SK-N-SH (cell line): Measurements from ENCODE around the gene LECT2. TPM values are rescaled to one million over a fixed set of nuclear protein-coding genes. Genes with fewer than 3 reads are reported as not detected.

Source experiments
- CTCF ChIA-PET: fragments of 300-600, 350-600 bp; formaldehyde crosslinking; extraction: SDS; loops from one replicate; lab custom pipeline; 2021; lab: Yijun Ruan, JAX
- POLR2A ChIA-PET: fragments of 350-600 bp; sonication (Branson Sonifier 250); formaldehyde crosslinking; extraction: SDS; loops from one replicate; lab custom pipeline; 2020; ENCODE audit warnings: antibody characterized with exemption, inconsistent platforms; lab: Yijun Ruan, JAX
- DNase-seq: peaks from one replicate; pipeline ENCODE4 v3.0.0; 2012
- H2AFZ ChIP-seq: fragments of 200-600 bp; sonication (generic); 2 replicates; pipeline ENCODE4 v1.8.1; 2016; ENCODE audit warnings: antibody characterized with exemption, mild to moderate bottlenecking, low read depth
- H3F3A ChIP-seq: fragments of 200-600 bp; sonication (generic); replicated peaks from 2 replicates; pipeline ENCODE3; 2016; ENCODE audit warnings: antibody characterized with exemption, mild to moderate bottlenecking; ENCODE audit not compliant: insufficient read depth
- H3K27ac ChIP-seq, 2 experiments: fragments of 200-500 bp in 1 of 2; fragments of 200-600 bp in 1 of 2; sonication (Bioruptor generic) in 1 of 2; sonication (generic), shearing (Covaris generic) in 1 of 2; 2 replicates each; pipeline versions ENCODE4 v1.5.1 to v1.6.1; 2014 to 2016; ENCODE audit warnings: low read depth in 2 of 2, inconsistent platforms in 1 of 2, low read length in 1 of 2, mild to moderate bottlenecking in 1 of 2, mixed read lengths in 1 of 2
- H3K27me3 ChIP-seq: fragments of 200-600 bp; sonication (generic), shearing (Covaris generic); 2 replicates; pipeline ENCODE4 v1.6.1; 2016; ENCODE audit warnings: mixed run types; ENCODE audit not compliant: insufficient read depth
- H3K36me3 ChIP-seq, 2 experiments: fragments of 200-500 bp in 1 of 2; fragments of 200-600 bp in 1 of 2; sonication (Bioruptor generic) in 1 of 2; sonication (generic) in 1 of 2; replicated peaks in 1 of 2; 2 replicates each; pipeline versions ENCODE3 to v1.5.1; 2014 to 2016; ENCODE audit warnings: low read length in 1 of 2, mild to moderate bottlenecking in 1 of 2; ENCODE audit not compliant: insufficient read depth in 2 of 2, control insufficient read depth in 1 of 2
- H3K4me1 ChIP-seq, 2 experiments: fragments of 200-500 bp in 1 of 2; fragments of 200-600 bp in 1 of 2; sonication (Bioruptor generic) in 1 of 2; sonication (generic), shearing (Covaris generic) in 1 of 2; 2 replicates each; pipeline versions ENCODE4 v1.5.1 to v1.6.1; 2014 to 2016; ENCODE audit warnings: low read depth in 1 of 2, low read length in 1 of 2, mixed run types in 1 of 2; ENCODE audit not compliant: insufficient read depth in 2 of 2, control insufficient read depth in 1 of 2
- H3K4me2 ChIP-seq: fragments of 200-600 bp; sonication (generic), shearing (Covaris generic); 2 replicates; pipeline ENCODE4 v1.6.1; 2017; ENCODE audit warnings: mixed run types
- H3K4me3 ChIP-seq, 2 experiments: fragments of 200-500 bp in 1 of 2; fragments of 200-600 bp in 1 of 2; sonication (Bioruptor generic) in 1 of 2; sonication (generic), shearing (Covaris generic) in 1 of 2; 2 replicates each; pipeline versions ENCODE4 v1.5.1 to v1.8.1; 2014 to 2016; ENCODE audit warnings: low read depth in 2 of 2, inconsistent platforms in 1 of 2, low read length in 1 of 2, mild to moderate bottlenecking in 1 of 2, mixed read lengths in 1 of 2, moderate library complexity in 1 of 2
- H3K79me2 ChIP-seq: fragments of 200-600 bp; sonication (generic); 2 replicates; pipeline ENCODE4 v1.8.1; 2017; ENCODE audit warnings: mild to moderate bottlenecking; ENCODE audit not compliant: insufficient read depth
- H3K9ac ChIP-seq: fragments of 200-600 bp; sonication (generic); 2 replicates; pipeline ENCODE4 v1.6.1; 2017; ENCODE audit warnings: mixed run types
- H3K9me2 ChIP-seq: fragments of 200-600 bp; sonication (generic); 2 replicates; pipeline ENCODE4 v1.6.1; 2017; ENCODE audit warnings: mixed run types
- H3K9me3 ChIP-seq: fragments of 200-600 bp; sonication (generic); 2 replicates; pipeline ENCODE4 v1.6.1; 2017; ENCODE audit warnings: mixed run types, mild to moderate bottlenecking, moderate library complexity
- H4K20me1 ChIP-seq: fragments of 200-600 bp; sonication (generic); 2 replicates; pipeline ENCODE4 v1.6.1; 2017; ENCODE audit warnings: mild to moderate bottlenecking, mixed run types; ENCODE audit not compliant: insufficient read depth
- CHD2 ChIP-seq: fragments of 150-350 bp; IDR thresholded peaks from 2 replicates; pipeline ENCODE4 v1.6.1; 2018; ENCODE audit warnings: low read length; ENCODE audit not compliant: partially characterized antibody
- ELF1 ChIP-seq: IDR thresholded peaks from 2 replicates; pipeline ENCODE4 v1.4.0; 2012
- EP300 ChIP-seq, 2 experiments: IDR thresholded peaks; 2 replicates each; pipeline versions ENCODE4 v1.4.0 to v1.6.1; 2012; ENCODE audit warnings: borderline replicate concordance in 1 of 2, low read depth in 1 of 2, low read length in 1 of 2
- FOSL2 ChIP-seq: IDR thresholded peaks from 2 replicates; pipeline ENCODE4 v1.4.0; 2012; ENCODE audit warnings: low read depth, mild to moderate bottlenecking, moderate library complexity, borderline replicate concordance
- FOXM1 ChIP-seq: IDR thresholded peaks from 2 replicates; pipeline ENCODE4 v1.4.0; 2012; ENCODE audit warnings: low read depth, mild to moderate bottlenecking
- GATA2 ChIP-seq: sonication (generic); formaldehyde crosslinking; IDR thresholded peaks from 2 replicates; pipeline ENCODE4 v1.5.0; 2020; ENCODE audit warnings: mild to moderate bottlenecking, missing genetic modification reagents
- MEF2A ChIP-seq: IDR thresholded peaks from 2 replicates; pipeline ENCODE4 v1.4.0; 2012; ENCODE audit warnings: low read depth, borderline replicate concordance
- MXI1 ChIP-seq: IDR thresholded peaks from 2 replicates; pipeline ENCODE4 v1.6.1; 2012; ENCODE audit warnings: mild to moderate bottlenecking, low read depth, low read length, improper control_type of control experiment
- RAD21 ChIP-seq: IDR thresholded peaks from 2 replicates; pipeline ENCODE4 v1.6.1; 2012; ENCODE audit warnings: mild to moderate bottlenecking, low read length
- RXRA ChIP-seq: IDR thresholded peaks from 2 replicates; pipeline ENCODE4 v1.4.0; 2012; ENCODE audit warnings: low read depth, mild to moderate bottlenecking, borderline replicate concordance
- TAF1 ChIP-seq: IDR thresholded peaks from 2 replicates; pipeline ENCODE4 v1.6.1; 2012; ENCODE audit warnings: low read depth, mild to moderate bottlenecking, low read length, moderate library complexity, borderline replicate concordance
- TCF12 ChIP-seq: IDR thresholded peaks from 2 replicates; pipeline ENCODE4 v1.4.0; 2012
- TEAD4 ChIP-seq: IDR thresholded peaks from 2 replicates; pipeline ENCODE4 v1.4.0; 2012; ENCODE audit warnings: mild to moderate bottlenecking, borderline replicate concordance; ENCODE audit not compliant: insufficient read depth
- WGBS: methylation state at CpG from one replicate; pipeline ENCODE4 v1.1.6; 2017; ENCODE audit warnings: low lambda C conversion rate; 5-methylcytosine and 5-hydroxymethylcytosine counted together
- polyA plus RNA-seq, 3 experiments: library from polyadenylated mRNA; depleted of rRNA; stranded (reverse); fragments of >200 nt; gene quantifications; 2 replicates each; pipeline ENCODE4 v1.2.3, GENCODE V29; 2012
- TF ChIP-seq, protein P1 (sequence below): IDR thresholded peaks from 2 replicates; pipeline ENCODE4 v1.4.0; 2012; ENCODE audit warnings: low read depth, borderline replicate concordance
- TF ChIP-seq, protein P2 (sequence below): IDR thresholded peaks from 2 replicates; pipeline ENCODE4; 2012
- TF ChIP-seq, protein P3 (sequence below): IDR thresholded peaks from 2 replicates; pipeline ENCODE4 v1.6.1; 2012; ENCODE audit warnings: mild to moderate bottlenecking, low read depth, low read length, moderate library complexity
- TF ChIP-seq, protein P4 (sequence below): fragments of 150-350 bp; IDR thresholded peaks from 2 replicates; pipeline ENCODE4 v1.6.1; 2017; ENCODE audit warnings: antibody characterized with exemption, low read length, low read depth, borderline replicate concordance

The LECT2 gene
- polyA plus RNA-seq, 1 of the 3 experiments (the other 2 are of a cell fraction) = 0.18 TPM

DNA sequence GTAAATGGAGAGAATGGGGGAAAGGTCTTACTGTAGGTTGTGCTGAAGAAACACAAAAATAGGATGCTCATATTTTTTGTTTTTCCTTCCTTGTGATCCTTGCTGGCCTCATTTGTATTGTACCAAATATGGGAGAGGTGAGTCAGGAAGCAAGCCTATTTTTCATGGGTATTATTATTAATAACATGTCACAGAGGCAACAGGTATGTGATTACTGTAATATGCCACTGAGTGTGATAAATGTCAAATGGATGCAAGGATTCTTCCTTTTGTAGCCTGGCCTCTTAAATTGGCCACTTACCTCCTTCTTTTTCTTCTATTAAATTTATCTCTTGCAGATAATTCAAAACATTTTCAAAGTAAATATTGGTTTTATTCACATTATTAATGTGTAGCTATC is 10.2 kb downstream of the LECT2 start:
- Histone ChIP-seq H3K36me3 (peaks cover 28 to 35% of the 10 kb centered on the region in 2 experiments), H3K27me3 (no peaks in the 10 kb centered on the region), H4K20me1 (no peaks in the 10 kb centered on the region), H3K79me2 (0 out of 2 replicates have a peak, but pooled peaks cover 2% of the 10 kb centered on the region), H3K9me2 (no peaks in the 10 kb centered on the region), H3K9ac (no peak overlapping the region; the same call in 1 of the 2 replicates), H3K4me3 (no peak overlapping the region), H3K4me2 (no peak overlapping the region), H2AFZ (no peak overlapping the region), H3K4me1 (no peaks in the 10 kb centered on the region), H3K9me3 (no peaks in the 10 kb centered on the region), H3K27ac (peak overlapping the region; percentile 35 to 47; a peak in 3 of 4 replicates), H3F3A (peaks cover 33% of the 10 kb centered on the region)
- ChIA-PET POLR2A (no interaction called here), CTCF (interaction anchor here (0.5 to 2.8 kb wide), 22 partner anchors 14 to 267 kb away, joined by 3 to 73 read pairs (median 4); partner anchors contain the start of gene SMAD5)
- TF ChIP-seq, protein P1, sequence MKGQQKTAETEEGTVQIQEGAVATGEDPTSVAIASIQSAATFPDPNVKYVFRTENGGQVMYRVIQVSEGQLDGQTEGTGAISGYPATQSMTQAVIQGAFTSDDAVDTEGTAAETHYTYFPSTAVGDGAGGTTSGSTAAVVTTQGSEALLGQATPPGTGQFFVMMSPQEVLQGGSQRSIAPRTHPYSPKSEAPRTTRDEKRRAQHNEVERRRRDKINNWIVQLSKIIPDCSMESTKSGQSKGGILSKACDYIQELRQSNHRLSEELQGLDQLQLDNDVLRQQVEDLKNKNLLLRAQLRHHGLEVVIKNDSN = no peak
- TF ChIP-seq ELF1 = no peak
- no peak for DNase-seq

DNA sequence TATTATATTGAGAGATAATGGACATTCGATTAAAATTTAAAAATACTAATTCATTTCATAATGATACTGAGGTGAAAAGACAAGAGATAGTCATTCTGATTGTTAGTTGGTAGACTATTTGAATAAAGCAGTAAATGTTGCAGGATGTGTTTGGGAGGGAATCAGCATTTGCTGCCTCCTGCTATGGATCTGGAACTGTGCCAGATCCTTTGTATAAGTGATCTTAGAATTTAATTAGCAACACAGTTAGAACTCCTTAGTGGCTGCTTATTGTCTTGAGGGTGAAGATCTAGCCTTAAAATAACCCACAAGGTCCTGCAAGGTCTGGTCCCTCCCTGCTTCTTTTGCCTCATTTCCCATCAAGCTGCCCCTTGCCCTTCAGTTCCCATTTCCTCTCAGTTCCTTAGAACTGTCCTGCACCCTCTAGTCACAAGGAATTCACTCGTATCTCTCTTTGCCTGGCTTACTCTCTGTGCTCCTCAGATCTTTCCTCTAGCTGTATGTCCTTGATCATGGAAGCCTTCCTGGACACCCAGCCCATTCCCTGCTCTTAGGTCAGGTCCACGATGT is 12.5 kb downstream of the LECT2 start:
- Histone ChIP-seq H3K9ac (no peak overlapping the region), H4K20me1 (no peaks in the 10 kb centered on the region), H2AFZ (no peak overlapping the region), H3K9me2 (no peaks in the 10 kb centered on the region), H3K36me3 (peaks cover 33 to 40% of the 10 kb centered on the region in 2 experiments), H3K4me3 (no peak overlapping the region), H3F3A (peaks cover 33% of the 10 kb centered on the region), H3K4me1 (no peaks in the 10 kb centered on the region), H3K27me3 (no peaks in the 10 kb centered on the region), H3K27ac (no peak overlapping the region; a peak in 1 of 4 replicates), H3K79me2 (peaks cover 7% of the 10 kb centered on the region; the same call in 1 of the 2 replicates), H3K4me2 (no peak overlapping the region), H3K9me3 (no peaks in the 10 kb centered on the region)
- CTCF ChIA-PET = interaction anchor here (1.1 to 3.3 kb wide), 8 partner anchors 9 to 270 kb away, joined by 3 to 20 read pairs (median 5); no protein-coding TSS in a partner anchor
- POLR2A ChIA-PET = no interaction called here
- DNase-seq = no peak
- 58% methylated on average over 3 of the region's 3 CpGs for WGBS
- TF ChIP-seq FOSL2 (no peak), MEF2A (no peak), TEAD4 (no peak), GATA2 (no peak), FOXM1 (no peak), TCF12 (no peak), CHD2 (no peak), TAF1 (no peak), MXI1 (no peak), EP300 (IDR thresholded peaks at IDR 0.05; ENCODE audit: borderline replicate concordance in 1 of 2, low read depth in 1 of 2, low read length in 1 of 2) (no peak), RAD21 (no peak), RXRA (no peak)
- TF ChIP-seq, protein P1 = no peak
- TF ChIP-seq, protein P2, sequence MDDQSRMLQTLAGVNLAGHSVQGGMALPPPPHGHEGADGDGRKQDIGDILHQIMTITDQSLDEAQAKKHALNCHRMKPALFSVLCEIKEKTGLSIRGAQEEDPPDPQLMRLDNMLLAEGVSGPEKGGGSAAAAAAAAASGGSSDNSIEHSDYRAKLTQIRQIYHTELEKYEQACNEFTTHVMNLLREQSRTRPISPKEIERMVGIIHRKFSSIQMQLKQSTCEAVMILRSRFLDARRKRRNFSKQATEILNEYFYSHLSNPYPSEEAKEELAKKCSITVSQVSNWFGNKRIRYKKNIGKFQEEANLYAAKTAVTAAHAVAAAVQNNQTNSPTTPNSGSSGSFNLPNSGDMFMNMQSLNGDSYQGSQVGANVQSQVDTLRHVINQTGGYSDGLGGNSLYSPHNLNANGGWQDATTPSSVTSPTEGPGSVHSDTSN = no peak
- TF ChIP-seq, protein P3, sequence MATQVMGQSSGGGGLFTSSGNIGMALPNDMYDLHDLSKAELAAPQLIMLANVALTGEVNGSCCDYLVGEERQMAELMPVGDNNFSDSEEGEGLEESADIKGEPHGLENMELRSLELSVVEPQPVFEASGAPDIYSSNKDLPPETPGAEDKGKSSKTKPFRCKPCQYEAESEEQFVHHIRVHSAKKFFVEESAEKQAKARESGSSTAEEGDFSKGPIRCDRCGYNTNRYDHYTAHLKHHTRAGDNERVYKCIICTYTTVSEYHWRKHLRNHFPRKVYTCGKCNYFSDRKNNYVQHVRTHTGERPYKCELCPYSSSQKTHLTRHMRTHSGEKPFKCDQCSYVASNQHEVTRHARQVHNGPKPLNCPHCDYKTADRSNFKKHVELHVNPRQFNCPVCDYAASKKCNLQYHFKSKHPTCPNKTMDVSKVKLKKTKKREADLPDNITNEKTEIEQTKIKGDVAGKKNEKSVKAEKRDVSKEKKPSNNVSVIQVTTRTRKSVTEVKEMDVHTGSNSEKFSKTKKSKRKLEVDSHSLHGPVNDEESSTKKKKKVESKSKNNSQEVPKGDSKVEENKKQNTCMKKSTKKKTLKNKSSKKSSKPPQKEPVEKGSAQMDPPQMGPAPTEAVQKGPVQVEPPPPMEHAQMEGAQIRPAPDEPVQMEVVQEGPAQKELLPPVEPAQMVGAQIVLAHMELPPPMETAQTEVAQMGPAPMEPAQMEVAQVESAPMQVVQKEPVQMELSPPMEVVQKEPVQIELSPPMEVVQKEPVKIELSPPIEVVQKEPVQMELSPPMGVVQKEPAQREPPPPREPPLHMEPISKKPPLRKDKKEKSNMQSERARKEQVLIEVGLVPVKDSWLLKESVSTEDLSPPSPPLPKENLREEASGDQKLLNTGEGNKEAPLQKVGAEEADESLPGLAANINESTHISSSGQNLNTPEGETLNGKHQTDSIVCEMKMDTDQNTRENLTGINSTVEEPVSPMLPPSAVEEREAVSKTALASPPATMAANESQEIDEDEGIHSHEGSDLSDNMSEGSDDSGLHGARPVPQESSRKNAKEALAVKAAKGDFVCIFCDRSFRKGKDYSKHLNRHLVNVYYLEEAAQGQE = no peak
- TF ChIP-seq, protein P4, sequence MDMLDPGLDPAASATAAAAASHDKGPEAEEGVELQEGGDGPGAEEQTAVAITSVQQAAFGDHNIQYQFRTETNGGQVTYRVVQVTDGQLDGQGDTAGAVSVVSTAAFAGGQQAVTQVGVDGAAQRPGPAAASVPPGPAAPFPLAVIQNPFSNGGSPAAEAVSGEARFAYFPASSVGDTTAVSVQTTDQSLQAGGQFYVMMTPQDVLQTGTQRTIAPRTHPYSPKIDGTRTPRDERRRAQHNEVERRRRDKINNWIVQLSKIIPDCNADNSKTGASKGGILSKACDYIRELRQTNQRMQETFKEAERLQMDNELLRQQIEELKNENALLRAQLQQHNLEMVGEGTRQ = no peak
